ENCODE measurements around the gene OR4D6.
"Not testable (repeated sequence)": the region's sequence is repeated elsewhere in the genome, so short reads cannot be mapped to it uniquely, and the experiment has no call there.

Gene OR4D6

DNA sequence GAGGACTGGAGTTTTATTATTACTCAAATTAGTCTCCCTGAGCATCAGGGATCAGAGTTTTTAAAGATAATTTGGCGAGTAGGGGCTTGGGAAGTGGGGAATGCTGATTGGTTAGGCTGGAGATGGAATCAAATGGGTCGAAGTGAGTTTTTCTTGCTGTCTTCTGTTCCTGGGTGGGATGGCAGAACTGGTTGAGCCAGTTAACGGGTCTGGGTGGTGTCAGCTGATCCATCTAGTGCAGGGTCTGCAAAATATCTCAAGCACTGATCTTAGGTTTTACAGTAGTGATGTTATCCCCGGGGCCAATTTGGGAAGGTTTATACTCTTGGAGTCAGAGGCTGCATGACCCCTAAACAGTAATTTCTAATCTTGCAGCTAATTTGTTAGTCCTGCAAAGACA lies 31.6 kb upstream of the OR4D6 start:
- no peak for DNase-seq (ENCODE audit: low spot score)
- Histone ChIP-seq H3K27ac (no peak overlapping the region), H3K4me3 (no peak overlapping the region)
- TF ChIP-seq, protein P1, sequence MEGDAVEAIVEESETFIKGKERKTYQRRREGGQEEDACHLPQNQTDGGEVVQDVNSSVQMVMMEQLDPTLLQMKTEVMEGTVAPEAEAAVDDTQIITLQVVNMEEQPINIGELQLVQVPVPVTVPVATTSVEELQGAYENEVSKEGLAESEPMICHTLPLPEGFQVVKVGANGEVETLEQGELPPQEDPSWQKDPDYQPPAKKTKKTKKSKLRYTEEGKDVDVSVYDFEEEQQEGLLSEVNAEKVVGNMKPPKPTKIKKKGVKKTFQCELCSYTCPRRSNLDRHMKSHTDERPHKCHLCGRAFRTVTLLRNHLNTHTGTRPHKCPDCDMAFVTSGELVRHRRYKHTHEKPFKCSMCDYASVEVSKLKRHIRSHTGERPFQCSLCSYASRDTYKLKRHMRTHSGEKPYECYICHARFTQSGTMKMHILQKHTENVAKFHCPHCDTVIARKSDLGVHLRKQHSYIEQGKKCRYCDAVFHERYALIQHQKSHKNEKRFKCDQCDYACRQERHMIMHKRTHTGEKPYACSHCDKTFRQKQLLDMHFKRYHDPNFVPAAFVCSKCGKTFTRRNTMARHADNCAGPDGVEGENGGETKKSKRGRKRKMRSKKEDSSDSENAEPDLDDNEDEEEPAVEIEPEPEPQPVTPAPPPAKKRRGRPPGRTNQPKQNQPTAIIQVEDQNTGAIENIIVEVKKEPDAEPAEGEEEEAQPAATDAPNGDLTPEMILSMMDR (IDR thresholded peaks at IDR 0.05): no peak

DNA sequence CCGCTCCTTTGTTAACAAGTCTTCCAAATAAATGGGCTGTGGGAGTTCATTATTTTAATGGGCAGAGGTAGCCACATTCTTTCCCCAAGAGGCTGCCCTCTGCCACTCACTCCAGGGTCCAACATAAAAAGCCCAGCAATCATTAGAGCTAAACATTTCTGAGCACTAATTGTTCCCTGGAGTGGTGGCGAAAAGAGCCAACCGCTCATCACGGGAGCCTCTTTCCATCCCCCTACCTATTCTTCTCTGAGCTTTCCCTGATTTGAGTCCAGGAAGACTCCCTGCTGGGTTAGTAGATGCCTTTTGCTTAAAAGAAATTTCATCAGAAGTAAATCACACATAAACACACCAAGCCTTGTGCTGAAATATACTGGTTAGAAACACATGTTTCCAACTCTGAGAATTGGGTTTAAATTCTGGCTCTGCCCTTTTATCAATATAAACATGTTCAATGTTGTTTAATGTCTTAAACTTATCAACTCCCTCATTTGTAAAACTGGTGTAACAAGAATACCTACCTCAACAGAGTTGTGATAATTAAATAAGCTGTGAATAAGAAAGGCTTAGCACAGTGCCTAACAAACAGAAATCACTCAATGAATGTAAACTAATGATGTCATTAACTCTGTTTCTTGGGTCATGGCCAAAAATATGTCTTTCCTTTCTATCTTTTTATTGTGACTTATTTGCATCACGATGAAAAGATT lies 30.2 kb upstream of the OR4D6 start, which contains the start of gene OR5A2:
OR5A2 (minus strand) TSS at position 53 of the 707 bp plus-strand sequence. CDS start 3,460 bp downstream, outside the sequence.
- Histone ChIP-seq H3K27ac (no peak within 1 kb of the TSS), H3K4me3 (no peak within 1 kb of the TSS)
- no peak for DNase-seq (ENCODE audit: low spot score)
- TF ChIP-seq, protein P1 (IDR thresholded peaks at IDR 0.05): no peak

DNA sequence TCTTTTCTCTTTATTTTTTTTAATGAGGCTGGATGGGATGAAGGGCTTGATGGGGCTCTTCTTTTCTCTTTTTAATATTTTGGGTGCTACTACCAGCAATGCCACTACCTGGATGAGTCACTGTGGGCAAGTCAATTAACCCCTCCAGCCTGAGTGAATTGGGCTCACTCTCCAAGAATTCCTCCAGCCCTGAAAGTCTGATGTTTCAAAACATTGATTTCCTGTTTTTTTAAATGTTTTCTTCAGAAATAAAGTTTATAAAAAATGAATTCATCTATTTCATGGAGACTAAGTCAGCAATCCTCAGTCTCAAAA lies 29.7 kb upstream of the OR4D6 start:
- DNase-seq (ENCODE audit: low spot score): no peak
- TF ChIP-seq, protein P1 (IDR thresholded peaks at IDR 0.05): no peak

DNA sequence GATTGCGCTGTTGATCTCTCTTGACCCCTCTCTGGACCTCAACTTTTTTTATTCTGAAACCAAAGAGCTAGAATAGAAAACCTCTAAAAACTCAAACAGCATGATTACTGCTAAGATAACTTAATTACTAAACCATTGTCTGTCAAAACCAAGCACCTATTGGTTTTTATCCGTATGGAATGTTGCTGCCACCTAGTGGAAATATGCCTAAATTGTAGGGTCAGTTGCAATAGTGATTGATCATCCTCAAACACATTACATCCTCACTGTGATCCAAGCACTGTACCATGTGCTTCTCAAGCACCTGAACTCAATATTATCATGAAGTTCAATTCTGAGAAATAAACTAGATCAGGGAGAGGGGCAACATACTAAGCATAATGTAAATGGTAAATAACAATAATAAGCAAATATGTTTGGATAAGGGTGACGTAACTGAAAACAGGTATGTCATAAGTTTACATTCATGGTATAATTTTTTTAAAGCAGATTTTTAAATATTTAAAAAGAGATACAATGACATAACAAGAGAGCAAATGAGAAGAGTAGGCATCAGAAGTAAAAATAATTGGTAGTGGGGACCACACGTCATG lies 26.7 kb upstream of the OR4D6 start:
- H3K27ac ChIP-seq: no peak overlapping the region
- DNase-seq (ENCODE audit: low spot score): no peak
- TF ChIP-seq, protein P1 (IDR thresholded peaks at IDR 0.05): no peak
- H3K4me3 ChIP-seq: no peak overlapping the region

More for the DNA sequence above, 29.7 kb upstream of the OR4D6 start:
- Histone ChIP-seq H3K4me3 (no peak overlapping the region), H3K27ac (no peak overlapping the region)

DNA sequence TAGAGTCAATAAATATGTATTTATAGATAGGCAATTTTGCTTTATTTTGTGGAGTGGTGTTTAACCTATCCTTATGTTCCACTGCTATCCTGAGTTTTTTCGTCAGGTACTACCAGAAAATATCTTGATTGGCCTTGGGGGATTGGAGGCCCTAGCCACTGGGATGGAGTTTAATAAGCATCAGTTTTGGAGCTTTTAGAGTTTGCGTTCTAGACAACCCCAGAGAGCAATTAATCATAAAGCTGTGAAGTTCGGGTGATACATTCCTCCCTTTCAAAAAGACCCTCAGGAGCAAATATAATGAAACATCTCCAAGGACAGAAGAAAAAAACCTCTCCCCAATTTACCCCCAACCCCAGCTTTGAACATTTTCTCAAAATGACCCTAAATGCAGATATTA lies 20.6 kb upstream of the OR4D6 start, which contains the start of gene OR5A1:
OR5A1 (plus strand) TSS at position 301 of the 400 bp plus-strand sequence. CDS start 6,700 bp downstream, outside the sequence.
- H3K4me3 ChIP-seq: no peak within 1 kb of the TSS
- DNase-seq (ENCODE audit: low spot score): no peak
- TF ChIP-seq, protein P1 (IDR thresholded peaks at IDR 0.05): no peak
- H3K27ac ChIP-seq: no peak within 1 kb of the TSS

DNA sequence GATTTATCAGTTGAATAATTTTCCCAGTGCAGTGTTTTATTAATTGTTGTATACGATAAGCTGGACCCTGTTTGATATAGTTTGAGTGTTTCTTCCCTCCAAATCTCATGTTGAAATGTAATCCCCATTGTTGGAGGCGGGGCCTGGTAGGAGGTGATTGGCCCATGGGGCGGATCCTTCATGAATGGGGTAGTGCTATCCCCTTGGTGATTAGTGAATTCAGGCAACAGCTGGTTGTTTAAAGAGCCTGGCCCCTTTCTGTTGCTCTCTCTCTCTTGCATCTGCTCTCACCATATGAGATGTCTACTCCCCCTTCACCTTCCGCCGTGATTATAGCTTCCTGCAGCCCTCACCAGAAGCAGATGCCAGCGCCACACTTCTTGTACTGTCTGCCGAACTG lies 19.0 kb upstream of the OR4D6 start:
- TF ChIP-seq, protein P1 (IDR thresholded peaks at IDR 0.05): no peak
- Histone ChIP-seq H3K4me3 (no peak overlapping the region), H3K27ac (no peak overlapping the region)
- no peak for DNase-seq (ENCODE audit: low spot score)

DNA sequence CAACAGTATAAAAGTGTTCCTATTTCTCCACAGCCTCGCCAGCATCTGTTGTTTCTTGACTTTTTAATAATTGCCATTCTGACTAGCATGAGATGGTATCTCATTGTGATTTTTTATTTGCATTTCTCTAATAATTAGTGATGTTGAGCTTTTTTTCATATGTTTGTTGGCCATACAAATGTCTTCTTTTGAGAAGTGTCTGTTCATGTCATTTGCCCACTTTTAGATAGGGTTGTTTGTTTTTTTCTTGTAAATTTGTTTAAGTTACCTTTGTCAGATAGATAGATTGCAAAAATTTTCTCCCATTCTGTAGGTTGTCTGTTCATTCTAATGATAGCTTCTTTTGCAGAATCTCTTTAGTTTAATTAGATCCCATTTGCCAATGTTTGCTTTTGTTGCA lies 11.1 kb upstream of the OR4D6 start:
- H3K4me3 ChIP-seq; DNase-seq (ENCODE audit: low spot score); H3K27ac ChIP-seq: not testable (repeated sequence)

Measured in coronary artery (tissue), 2 donors.